Muscle of leg (tissue), 11 donors: ENCODE measurements around the gene POLD2. TPM values are rescaled to one million over a fixed set of nuclear protein-coding genes. Genes with fewer than 3 reads are reported as not detected.
"Not testable (repeated sequence)": the region's sequence is repeated elsewhere in the genome, so short reads cannot be mapped to it uniquely, and the experiment has no call there.

Experiments
- DNase-seq: peaks from one replicate; pipeline ENCODE4 v3.0.0; 2013
- H3K27ac ChIP-seq: one replicate; pipeline ENCODE4 v1.5.1; 2013; ENCODE audit warnings: mild to moderate bottlenecking, low read length, control low read depth
- H3K27me3 ChIP-seq: one replicate; pipeline ENCODE4 v1.6.1; 2013; ENCODE audit warnings: low read length; ENCODE audit not compliant: control insufficient read depth, insufficient read depth
- H3K36me3 ChIP-seq: one replicate; pipeline ENCODE4 v1.6.1; 2013; ENCODE audit warnings: low read length; ENCODE audit not compliant: control insufficient read depth, insufficient read depth
- H3K4me1 ChIP-seq: one replicate; pipeline ENCODE4 v1.6.1; 2013; ENCODE audit warnings: low read length; ENCODE audit not compliant: control insufficient read depth, insufficient read depth
- H3K4me3 ChIP-seq: one replicate; pipeline ENCODE4 v1.5.1; 2013; ENCODE audit warnings: low read length, control low read depth
- H3K9me3 ChIP-seq: replicated peaks from 2 replicates; pipeline ENCODE4 v1.6.1; 2013; ENCODE audit warnings: low read depth, low read length; ENCODE audit not compliant: control insufficient read depth
- WGBS: methylation state at CpG from one replicate; pipeline ENCODE4 v1.1.5; 2013; ENCODE audit warnings: missing lambda C conversion rate; ENCODE audit not compliant: insufficient coverage; 5-methylcytosine and 5-hydroxymethylcytosine counted together
- polyA plus RNA-seq, 8 donors: library from polyadenylated mRNA; unstranded; fragments of 120-200 nt; gene quantifications; one replicate each; pipeline versions ENCODE4 v1.2.1 to v1.2.3, GENCODE V29; 2013; ENCODE audit warnings: inconsistent platforms in 1 of 8, low replicate concordance in 1 of 8; ENCODE audit not compliant: insufficient read length in 8 of 8, insufficient read depth in 1 of 8
- total RNA-seq: library from RNA; stranded (reverse); fragments of 120-200 nt; gene quantifications from one replicate; pipeline ENCODE4 v1.2.4, GENCODE V29; 2013

The POLD2 gene
- total and polyA plus RNA-seq, 9 donors: 60.3 to 93.9 (median 81.7) TPM

- not testable (repeated sequence) for H3K27me3 ChIP-seq, H3K36me3 ChIP-seq, H3K27ac ChIP-seq, H3K9me3 ChIP-seq, H3K4me3 ChIP-seq, DNase-seq
- H3K4me1 ChIP-seq: peaks cover 41% of the 10 kb centered on the region
- WGBS: 100% methylated on average over 2 of the region's 4 CpGs
Observed at GRCh38 chr7:44126574-44126973, 3.2 kb upstream of the POLD2 start.

GRCh38 chr7:44124822-44125202 lies 1.5 kb upstream of the POLD2 start:
- Histone ChIP-seq H3K4me1 (peaks cover 43% of the 10 kb centered on the region), H3K27ac (no peak overlapping the region), H3K9me3 (no peaks in the 10 kb centered on the region), H3K27me3 (no peaks in the 10 kb centered on the region), H3K36me3 (peaks cover 22% of the 10 kb centered on the region), H3K4me3 (no peak overlapping the region)
- 92% methylated on average over 3 of the region's 6 CpGs for WGBS
- DNase-seq: no peak

DNA sequence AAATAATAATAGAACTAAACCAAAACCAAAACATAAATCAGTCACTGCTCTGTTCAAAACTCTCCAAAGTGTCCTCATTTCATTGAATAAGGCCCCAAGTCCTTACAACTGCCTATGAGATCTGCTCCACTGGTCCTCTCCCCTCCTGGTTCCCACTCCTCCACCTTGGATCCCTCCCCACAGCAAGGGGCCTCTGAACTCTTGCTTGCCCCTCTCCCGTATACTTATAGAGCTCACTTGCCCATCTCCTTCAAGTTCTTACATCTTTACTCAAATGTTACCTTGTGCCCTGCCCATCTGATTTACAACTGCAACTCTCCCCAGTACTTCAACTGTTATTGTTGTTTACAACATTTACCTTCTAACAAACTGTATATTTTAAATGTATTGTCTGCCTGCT lies 819 bp downstream of the POLD2 start:
- 9% methylated on average over 1 of the region's 1 CpG for WGBS
- Histone ChIP-seq H3K27me3 (no peaks in the 10 kb centered on the region), H3K27ac (peak overlapping the region; percentile 74), H3K4me3 (peak overlapping the region; percentile 58), H3K9me3 (no peaks in the 10 kb centered on the region), H3K36me3 (peaks cover 37% of the 10 kb centered on the region), H3K4me1 (peaks cover 36% of the 10 kb centered on the region)
- DNase-seq: no peak

DNA sequence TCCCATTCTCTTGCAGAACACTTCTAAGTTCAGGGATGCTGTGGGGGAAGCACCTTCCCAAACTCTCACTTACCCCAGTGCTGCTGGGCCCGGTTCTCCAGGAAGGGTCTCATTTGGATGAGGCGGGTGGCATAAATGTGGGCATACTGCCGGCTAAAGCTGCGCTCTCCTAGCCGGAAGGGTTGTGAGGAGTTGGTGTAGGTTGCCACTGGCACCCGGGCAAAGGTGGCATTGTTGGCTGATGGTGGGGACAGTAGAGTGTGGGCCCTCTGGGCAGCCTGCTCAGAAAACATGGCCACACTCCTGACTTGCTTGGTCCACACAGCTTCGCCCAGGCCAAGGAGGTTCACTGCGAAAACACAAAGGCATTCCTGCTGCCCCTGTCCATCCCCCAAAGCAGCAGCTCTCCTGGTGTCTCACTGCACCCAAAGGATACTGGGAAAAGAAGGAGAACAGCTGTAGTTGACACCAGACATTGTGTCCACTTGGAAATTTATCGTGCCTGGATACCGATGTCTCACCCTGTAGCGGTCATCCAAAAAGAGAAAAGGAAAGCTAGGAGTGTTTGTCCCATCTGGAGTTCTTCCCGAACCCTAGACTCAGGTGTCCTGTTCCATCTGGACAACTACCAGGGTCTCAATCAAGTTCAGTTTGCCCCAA lies 1.5 kb downstream of the POLD2 start:
- H3K36me3 ChIP-seq: peaks cover 44% of the 10 kb centered on the region
- peaks cover 36% of the 10 kb centered on the region for H3K4me1 ChIP-seq
- no peak overlapping the region for H3K4me3 ChIP-seq
- DNase-seq: no peak
- 81% methylated on average over 8 of the region's 12 CpGs for WGBS
- no peaks in the 10 kb centered on the region for H3K27me3 ChIP-seq
- H3K9me3 ChIP-seq: no peaks in the 10 kb centered on the region
- H3K27ac ChIP-seq: no peak overlapping the region

DNA sequence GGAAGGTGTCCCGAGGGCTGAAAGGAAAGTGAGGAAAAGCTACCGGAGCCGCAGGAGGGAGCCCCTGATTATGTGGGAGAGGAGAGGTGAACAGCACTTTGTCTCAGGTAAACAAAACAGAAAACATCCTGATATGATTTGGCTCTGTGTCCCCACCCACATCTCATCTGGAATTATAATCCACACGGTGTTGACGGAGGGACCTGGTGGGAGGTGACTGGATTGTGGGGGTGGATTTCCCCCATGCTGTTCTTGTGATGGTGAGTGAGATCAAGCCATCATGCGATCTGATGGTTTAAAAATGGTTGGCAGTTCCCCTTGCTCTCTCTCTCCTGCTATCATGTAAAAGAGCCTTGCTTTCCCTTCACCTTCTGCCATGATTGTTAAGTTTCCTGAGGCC lies 3.0 kb downstream of the POLD2 start:
- Histone ChIP-seq H3K4me3 (no peak overlapping the region), H3K27ac (no peak overlapping the region), H3K4me1 (peaks cover 51% of the 10 kb centered on the region), H3K9me3 (no peaks in the 10 kb centered on the region), H3K36me3 (peaks cover 58% of the 10 kb centered on the region), H3K27me3 (no peaks in the 10 kb centered on the region)
- 83% methylated on average over 2 of the region's 6 CpGs for WGBS
- no peak for DNase-seq

DNA sequence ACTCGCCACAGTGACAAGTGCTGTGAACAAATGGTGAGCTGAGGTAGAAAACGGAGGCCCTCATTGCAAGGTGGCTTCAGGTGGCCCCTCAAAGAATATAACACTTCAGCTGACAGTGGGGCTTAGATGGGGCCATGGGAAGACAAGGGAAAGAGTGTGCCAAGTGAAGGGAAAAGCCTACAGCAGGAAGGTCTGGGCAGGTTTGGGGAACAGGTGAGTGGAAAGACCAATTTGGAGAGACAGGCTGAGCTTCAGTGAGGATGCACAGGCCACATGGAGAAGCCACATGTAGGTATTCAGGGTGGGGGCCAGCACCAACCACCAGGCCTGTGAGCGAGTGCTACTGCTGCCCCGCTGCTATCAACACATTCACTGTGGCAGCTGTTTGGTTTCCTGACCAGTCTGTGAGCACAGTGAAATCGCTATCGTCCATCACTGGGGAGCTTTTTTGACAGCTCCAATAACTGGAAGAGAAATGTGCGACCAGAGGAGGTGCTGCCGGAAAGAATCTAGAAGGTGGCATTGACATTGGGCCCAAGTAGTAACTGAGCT lies 3.4 kb downstream of the POLD2 start:
- Histone ChIP-seq H3K27ac (no peak overlapping the region), H3K4me1 (peaks cover 55% of the 10 kb centered on the region), H3K27me3 (no peaks in the 10 kb centered on the region), H3K4me3 (no peak overlapping the region), H3K36me3 (peaks cover 63% of the 10 kb centered on the region), H3K9me3 (no peaks in the 10 kb centered on the region)
- DNase-seq: no peak
- WGBS: 94% methylated on average over 8 of the region's 8 CpGs

DNA sequence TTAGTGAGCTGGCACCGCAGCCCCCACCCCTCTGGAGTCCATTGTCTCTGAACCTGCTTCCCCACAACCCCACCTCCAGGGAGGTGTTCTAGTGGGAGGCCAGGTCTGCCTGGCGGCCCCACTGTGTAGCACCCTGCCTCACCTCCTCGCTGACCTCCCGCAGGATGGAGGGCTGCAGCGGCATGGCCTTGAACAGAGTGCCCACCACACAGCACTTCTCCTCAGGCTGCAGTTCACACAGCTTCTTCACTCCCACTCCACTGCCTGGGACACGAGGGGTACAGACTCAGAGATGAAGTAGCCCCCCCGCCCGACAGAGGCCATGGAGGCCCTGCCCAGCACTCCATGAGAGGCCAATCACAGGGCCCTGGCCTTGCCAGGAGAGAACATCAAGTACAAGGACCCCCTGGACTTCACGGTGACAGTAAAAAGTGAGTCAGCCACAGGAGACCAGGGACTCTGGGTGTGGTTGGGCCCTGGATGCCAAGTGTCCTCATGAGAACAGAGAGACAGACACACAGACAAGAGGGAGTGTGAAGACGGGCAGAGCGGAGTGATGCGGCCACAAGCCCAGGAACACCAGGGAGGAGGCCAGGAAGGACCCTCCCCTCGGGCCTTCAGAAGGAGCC lies 5.4 kb downstream of the POLD2 start:
- Histone ChIP-seq H3K27me3 (no peaks in the 10 kb centered on the region), H3K36me3 (peaks cover 81% of the 10 kb centered on the region), H3K4me1 (peaks cover 64% of the 10 kb centered on the region), H3K27ac (no peak overlapping the region), H3K4me3 (no peak overlapping the region), H3K9me3 (no peaks in the 10 kb centered on the region)
- DNase-seq: no peak
- 83% methylated on average over 10 of the region's 13 CpGs for WGBS

DNA sequence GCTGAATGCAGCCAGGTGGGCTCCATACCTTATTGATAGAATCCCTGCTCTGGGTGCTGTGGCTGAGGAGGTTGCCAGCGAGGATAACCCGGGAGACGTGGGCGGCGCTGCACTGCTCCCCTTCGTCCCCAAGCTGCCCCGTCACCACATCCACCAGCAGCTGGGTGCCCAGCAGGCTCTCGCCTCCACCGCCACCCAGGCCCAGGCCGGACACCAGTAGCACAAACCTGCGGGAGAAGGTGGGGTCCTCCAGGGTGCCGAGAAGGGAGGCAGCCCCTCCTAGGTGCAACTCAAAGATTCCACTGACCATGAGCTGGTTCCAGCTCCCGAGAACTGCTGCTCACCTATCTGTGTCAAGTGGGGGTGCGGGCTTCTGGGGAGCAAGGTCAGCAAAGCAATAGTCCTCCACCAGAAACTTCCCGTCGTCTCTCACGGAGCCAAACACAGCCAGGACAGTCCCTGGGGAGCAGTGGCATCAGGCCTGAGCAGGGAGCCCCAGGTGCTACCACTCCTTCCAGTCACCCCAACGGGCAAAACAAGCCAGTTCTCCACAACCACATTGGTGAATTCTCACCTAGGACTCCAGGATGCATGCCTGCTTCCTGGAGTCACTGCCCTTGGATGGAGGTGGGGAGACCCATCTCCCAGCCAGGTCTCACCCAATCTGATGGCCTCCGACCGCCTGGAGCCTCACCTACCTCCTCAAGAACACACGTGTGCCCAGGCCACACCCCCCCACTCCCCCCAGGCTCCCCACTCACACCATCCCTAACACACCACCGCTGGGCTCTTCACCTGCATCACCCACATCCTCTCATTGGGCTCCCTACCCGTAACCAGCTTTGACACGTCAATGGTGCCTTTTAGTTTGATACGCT lies 6.3 kb downstream of the POLD2 start:
- 91% methylated on average over 23 of the region's 25 CpGs for WGBS
- Histone ChIP-seq H3K36me3 (peaks cover 85% of the 10 kb centered on the region), H3K9me3 (no peaks in the 10 kb centered on the region), H3K4me1 (peaks cover 66% of the 10 kb centered on the region), H3K27ac (no peak overlapping the region), H3K27me3 (no peaks in the 10 kb centered on the region), H3K4me3 (no peak overlapping the region)
- no peak for DNase-seq

DNA sequence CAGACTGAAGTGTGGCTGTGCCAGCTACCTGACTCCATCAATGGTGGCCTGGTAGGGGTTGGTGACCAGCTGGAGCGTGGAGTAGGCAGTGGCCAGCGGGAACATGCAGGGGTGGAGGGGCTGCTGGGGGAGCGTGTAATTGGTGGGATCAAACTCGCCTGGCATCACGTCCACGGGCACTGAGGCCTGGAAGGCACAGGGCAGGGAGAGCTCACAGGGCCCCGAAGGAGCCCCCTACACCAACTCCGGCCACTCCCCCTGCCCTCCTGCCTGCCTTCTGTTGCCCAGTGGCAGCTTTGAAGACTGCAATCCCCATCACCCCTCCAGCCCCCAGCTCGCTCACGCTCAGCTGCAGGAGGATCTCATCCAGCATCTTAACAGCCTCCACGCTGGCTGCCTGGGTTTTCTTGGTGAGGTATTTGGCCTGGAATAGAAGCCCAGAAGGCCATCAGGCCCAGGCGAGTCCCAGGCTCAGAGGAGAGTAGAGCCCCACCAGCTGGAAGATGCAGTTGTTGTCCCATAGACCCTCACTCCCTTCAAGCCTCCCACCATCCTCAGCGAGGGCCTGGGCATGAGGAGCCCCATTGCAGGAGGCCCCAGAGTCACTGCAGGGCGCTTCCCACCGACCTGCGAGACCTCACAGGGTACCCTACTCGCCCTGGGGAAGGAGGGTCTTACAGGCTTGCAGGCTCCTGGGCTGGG lies 7.1 kb downstream of the POLD2 start:
- Histone ChIP-seq H3K27me3 (no peaks in the 10 kb centered on the region), H3K9me3 (no peaks in the 10 kb centered on the region), H3K4me3 (no peak overlapping the region), H3K36me3 (peaks cover 86% of the 10 kb centered on the region), H3K27ac (peak overlapping the region; percentile 69), H3K4me1 (peaks cover 63% of the 10 kb centered on the region)
- 91% methylated on average over 9 of the region's 17 CpGs for WGBS
- no peak for DNase-seq
